ENCODE measurements around the gene PALD1. TPM values are rescaled to one million over a fixed set of nuclear protein-coding genes. Genes with fewer than 3 reads are reported as not detected.

The PALD1 gene
- total RNA-seq, 1 donor from 2014 or later, result 11.0 TPM

GRCh38 chr10:70588859-70589570, 110.4 kb downstream of the PALD1 start:
- DNase-seq (ENCODE audit: low spot score), result peak; percentile 15

- DNase-seq (ENCODE audit: low spot score), result no peak
Observed at GRCh38 chr10:70589762-70590654, 111.4 kb downstream of the PALD1 start.

GRCh38 chr10:70590655-70591416, 112.3 kb downstream of the PALD1 start:
- DNase-seq (ENCODE audit: low spot score), result no peak

GRCh38 chr10:70592186-70592735, 113.7 kb downstream of the PALD1 start:
- DNase-seq (ENCODE audit: low spot score), result no peak

GRCh38 chr10:70592746-70593512, 114.4 kb downstream of the PALD1 start:
- no peak for DNase-seq (ENCODE audit: low spot score)

GRCh38 chr10:70593513-70593890, 114.9 kb downstream of the PALD1 start:
- no peak for DNase-seq (ENCODE audit: low spot score)

- DNase-seq (ENCODE audit: low spot score), result no peak
Observed at GRCh38 chr10:70594161-70594560, 115.6 kb downstream of the PALD1 start.

- no peak for DNase-seq (ENCODE audit: low spot score)
Observed at GRCh38 chr10:70595566-70596016, 117.0 kb downstream of the PALD1 start.

GRCh38 chr10:70596110-70596798, 117.7 kb downstream of the PALD1 start:
- no peak for DNase-seq (ENCODE audit: low spot score)

GRCh38 chr10:70596860-70597809, 118.6 kb downstream of the PALD1 start:
- DNase-seq (ENCODE audit: low spot score), result no peak

GRCh38 chr10:70597856-70598815, 119.6 kb downstream of the PALD1 start:
- no peak for DNase-seq (ENCODE audit: low spot score)

GRCh38 chr10:70598857-70599295, 120.3 kb downstream of the PALD1 start:
- DNase-seq (ENCODE audit: low spot score), result no peak

GRCh38 chr10:70599319-70599718, 120.8 kb downstream of the PALD1 start:
- DNase-seq (ENCODE audit: low spot score), result no peak

GRCh38 chr10:70599791-70600190, 121.2 kb downstream of the PALD1 start:
- no peak for DNase-seq (ENCODE audit: low spot score)

GRCh38 chr10:70600512-70601395, 122.2 kb downstream of the PALD1 start:
- DNase-seq (ENCODE audit: low spot score), result no peak

- DNase-seq (ENCODE audit: low spot score), result no peak
Observed at GRCh38 chr10:70601746-70602145, 123.2 kb downstream of the PALD1 start.

Measured in ureter (tissue), 1 donor.